Neutrophil (primary cell): Measurements from ENCODE around the gene SORCS2.

Experiments used
- H3K27ac ChIP-seq: fragments of 200-600 bp; sonication (generic); 2 replicates; pipeline ENCODE4 v1.5.1; 2016; ENCODE audit warnings: mild to moderate bottlenecking, moderate library complexity
- H3K27me3 ChIP-seq: fragments of 200-600 bp; sonication (generic); 2 replicates; pipeline ENCODE4 v1.6.0; 2016; ENCODE audit warnings: mild to moderate bottlenecking
- H3K36me3 ChIP-seq: fragments of 200-600 bp; sonication (generic); 2 replicates; pipeline ENCODE4 v1.5.1; 2017
- H3K4me1 ChIP-seq, 2 experiments: fragments of 200-600 bp in 1 of 2; sonication (generic) in 1 of 2; 1 replicate in 1 of 2; 2 replicates in 1 of 2; pipeline versions ENCODE4 v1.5.1 to v1.6.1; 2013 to 2016; ENCODE audit warnings: low read depth in 1 of 2, low read length in 1 of 2, mild to moderate bottlenecking in 1 of 2, moderate library complexity in 1 of 2; ENCODE audit not compliant: control insufficient read depth in 1 of 2, insufficient read depth in 1 of 2
- H3K4me3 ChIP-seq, 2 experiments: fragments of 200-600 bp in 1 of 2; sonication (generic) in 1 of 2; 1 replicate in 1 of 2; 2 replicates in 1 of 2; pipeline ENCODE4 v1.5.1; 2013 to 2016; ENCODE audit warnings: low read depth in 1 of 2, low read length in 1 of 2, mild to moderate bottlenecking in 1 of 2, moderate library complexity in 1 of 2
- H3K9me3 ChIP-seq: fragments of 200-600 bp; sonication (generic); 2 replicates; pipeline ENCODE4 v1.5.1; 2016
- CTCF ChIP-seq: fragments of 200-600 bp; sonication (generic); IDR thresholded peaks from 2 replicates; pipeline ENCODE4 v1.5.1; 2016; ENCODE audit warnings: antibody characterized with exemption

The SORCS2 gene

GRCh38 chr4:7183161-7183560 is 9.2 kb upstream of the SORCS2 start:
- Histone ChIP-seq H3K27ac (no peak overlapping the region), H3K4me3 (no peak overlapping the region), H3K9me3 (no peaks in the 10 kb centered on the region), H3K4me1 (no peaks in the 10 kb centered on the region), H3K36me3 (no peaks in the 10 kb centered on the region), H3K27me3 (peaks cover 14% of the 10 kb centered on the region)
- TF ChIP-seq CTCF = no peak

- no peaks in the 10 kb centered on the region for H3K4me1 ChIP-seq
- no peak overlapping the region for H3K27ac ChIP-seq
- H3K36me3 ChIP-seq = no peaks in the 10 kb centered on the region
- peaks cover 22% of the 10 kb centered on the region for H3K27me3 ChIP-seq
- no peaks in the 10 kb centered on the region for H3K9me3 ChIP-seq
- TF ChIP-seq CTCF = no peak
- H3K4me3 ChIP-seq = no peak overlapping the region
Observed at GRCh38 chr4:7183780-7184460, 8.4 kb upstream of the SORCS2 start.

- no peaks in the 10 kb centered on the region for H3K9me3 ChIP-seq
- no peak overlapping the region for H3K4me3 ChIP-seq
- H3K27ac ChIP-seq = no peak overlapping the region
- H3K36me3 ChIP-seq = no peaks in the 10 kb centered on the region
- H3K4me1 ChIP-seq = no peaks in the 10 kb centered on the region
- H3K27me3 ChIP-seq = peaks cover 36% of the 10 kb centered on the region
- no peak for TF ChIP-seq CTCF
Observed at GRCh38 chr4:7185487-7186030, 6.8 kb upstream of the SORCS2 start.

DNA sequence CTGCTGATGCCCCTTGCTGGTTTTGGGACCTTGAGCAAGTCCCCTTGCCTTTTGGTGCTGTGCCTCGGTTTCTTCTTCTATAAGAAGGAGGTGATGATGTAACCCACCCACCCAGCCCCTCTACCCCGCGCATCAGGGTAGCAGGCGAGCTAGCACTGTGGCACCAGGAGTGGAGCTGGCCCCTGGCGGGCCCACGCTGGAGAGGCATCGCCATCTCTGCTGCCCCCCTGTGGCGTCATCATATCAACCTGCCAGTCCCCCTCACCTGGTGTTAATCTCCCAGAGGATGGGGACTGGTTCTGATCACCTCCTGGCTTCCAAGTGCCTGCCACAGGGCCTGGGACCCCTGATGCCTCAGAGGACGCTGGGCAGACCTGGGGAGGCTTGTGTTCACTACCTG is 6.3 kb upstream of the SORCS2 start:
- Histone ChIP-seq H3K36me3 (no peaks in the 10 kb centered on the region), H3K27me3 (peaks cover 41% of the 10 kb centered on the region), H3K4me1 (no peaks in the 10 kb centered on the region), H3K9me3 (no peaks in the 10 kb centered on the region), H3K27ac (no peak overlapping the region), H3K4me3 (no peak overlapping the region)
- TF ChIP-seq CTCF = no peak

GRCh38 chr4:7186516-7187167 is 5.7 kb upstream of the SORCS2 start:
- no peak overlapping the region for H3K4me3 ChIP-seq
- no peaks in the 10 kb centered on the region for H3K9me3 ChIP-seq
- H3K36me3 ChIP-seq = no peaks in the 10 kb centered on the region
- peaks cover 47% of the 10 kb centered on the region for H3K27me3 ChIP-seq
- TF ChIP-seq CTCF = no peak
- no peak overlapping the region for H3K27ac ChIP-seq
- no peaks in the 10 kb centered on the region for H3K4me1 ChIP-seq
